ENCODE data around the gene STX18. TPM values are rescaled to one million over a fixed set of nuclear protein-coding genes. Genes with fewer than 3 reads are reported as not detected.

STX18 gene
- total and polyA plus RNA-seq, 2 donors, result 13.2 to 37.9 TPM

DNA sequence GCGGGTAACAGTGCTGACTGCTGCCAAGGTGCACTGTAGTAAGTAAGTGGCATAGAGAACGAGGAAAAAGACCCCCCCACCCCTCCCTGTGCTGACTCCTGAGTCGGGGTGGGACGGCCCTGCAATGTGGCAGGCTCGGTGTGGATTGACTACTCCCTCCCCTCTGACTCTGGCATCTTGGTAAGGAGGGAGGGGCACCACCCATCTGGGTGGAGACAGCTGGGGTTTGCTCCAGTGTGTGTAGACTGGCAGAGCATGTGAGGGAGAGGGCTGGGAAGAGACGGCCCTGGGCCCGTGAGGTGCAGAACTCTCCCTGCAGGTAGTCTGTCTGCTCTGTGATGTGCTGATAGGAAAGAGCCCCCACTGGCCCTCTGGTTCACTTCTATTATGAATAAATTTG is 124.0 kb downstream of the STX18 start:
- H3K4me1 ChIP-seq (ENCODE audit: insufficient read depth), result no peaks in the 10 kb centered on the region
- peaks cover 7% of the 10 kb centered on the region for H3K36me3 ChIP-seq (ENCODE audit: insufficient read depth)
- DNase-seq (ENCODE audit: extremely low spot score), result no peak
- no peak overlapping the region for H3K27ac ChIP-seq (ENCODE audit: low read depth)
- 66% methylated on average over 7 of the region's 7 CpGs for whole genome bisulfite sequencing
- H3K4me3 ChIP-seq (ENCODE audit: low read depth, low read length), result no peak overlapping the region

DNA sequence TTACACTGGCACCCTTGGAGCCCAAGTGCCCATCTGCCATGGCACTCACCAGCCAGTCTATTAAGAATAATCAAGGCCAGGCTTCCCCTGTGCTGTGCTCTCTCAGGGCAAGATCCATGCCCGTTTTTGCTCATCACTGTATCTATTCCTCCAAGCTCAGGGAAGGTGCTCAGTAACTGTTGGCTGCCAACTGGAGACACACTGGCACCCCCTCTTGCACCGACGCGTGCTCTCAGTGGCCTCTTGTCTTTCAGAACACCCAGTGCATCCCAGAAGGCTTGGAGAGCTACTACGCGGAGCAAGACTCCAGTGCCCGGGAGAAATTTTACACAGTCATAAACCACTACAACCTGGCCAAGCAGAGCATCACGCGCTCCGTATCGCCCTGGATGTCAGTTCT is 124.9 kb downstream of the STX18 start:
- no peak for DNase-seq (ENCODE audit: extremely low spot score)
- H3K4me1 ChIP-seq (ENCODE audit: insufficient read depth), result no peaks in the 10 kb centered on the region
- H3K4me3 ChIP-seq (ENCODE audit: low read depth, low read length), result no peak overlapping the region
- H3K36me3 ChIP-seq (ENCODE audit: insufficient read depth), result peaks cover 7% of the 10 kb centered on the region
- H3K27ac ChIP-seq (ENCODE audit: low read depth), result no peak overlapping the region
- 90% methylated on average over 11 of the region's 11 CpGs for WGBS

DNA sequence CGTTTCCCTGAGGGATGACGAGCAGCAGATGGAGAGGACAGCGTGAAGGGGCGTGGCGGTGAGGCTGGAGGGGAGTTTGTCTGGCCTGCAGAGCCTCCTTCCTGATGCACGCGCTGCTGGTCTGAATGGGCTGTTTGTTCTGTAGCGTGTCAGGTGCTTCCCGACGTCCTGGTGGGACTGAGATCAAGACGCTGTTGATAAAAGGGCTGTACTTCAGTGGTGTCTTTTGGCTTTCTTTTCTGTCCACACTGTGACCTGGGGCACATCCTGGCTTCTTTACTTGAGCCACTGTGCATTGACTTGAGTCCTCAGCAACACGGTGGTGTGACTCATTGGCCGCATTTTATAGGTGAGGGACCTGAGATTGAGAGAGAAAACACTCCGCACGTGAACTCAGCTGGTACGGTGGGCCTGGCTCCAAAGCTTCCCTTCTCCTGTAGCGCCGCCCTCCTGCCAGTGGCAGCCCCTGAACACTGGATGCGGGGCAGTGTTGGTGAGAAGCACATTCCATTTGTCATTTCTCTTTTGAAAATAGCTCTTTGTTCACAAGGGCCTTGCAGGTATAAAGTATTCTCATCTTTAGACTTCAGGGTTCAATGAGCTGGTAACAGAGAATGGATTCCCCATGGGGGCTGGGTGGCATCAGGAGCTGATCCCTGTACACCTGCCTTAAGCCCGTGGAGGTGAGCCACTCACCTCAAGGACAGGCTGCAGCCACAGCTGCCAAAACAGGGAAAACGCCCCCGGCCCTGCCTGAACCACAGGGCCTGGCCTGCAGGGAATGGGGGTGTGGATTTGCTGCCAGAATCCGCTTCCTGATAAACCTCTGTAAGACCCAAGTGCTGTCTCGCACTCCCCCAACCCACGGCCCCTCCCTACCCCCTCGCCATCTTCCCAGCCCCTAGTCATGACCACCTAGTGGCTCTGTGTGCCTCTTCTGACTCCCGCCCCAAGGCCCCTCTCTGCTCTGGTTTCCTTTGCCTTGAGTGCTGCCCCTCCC is 125.7 kb downstream of the STX18 start:
- peaks cover 4% of the 10 kb centered on the region for H3K36me3 ChIP-seq (ENCODE audit: insufficient read depth)

DNA sequence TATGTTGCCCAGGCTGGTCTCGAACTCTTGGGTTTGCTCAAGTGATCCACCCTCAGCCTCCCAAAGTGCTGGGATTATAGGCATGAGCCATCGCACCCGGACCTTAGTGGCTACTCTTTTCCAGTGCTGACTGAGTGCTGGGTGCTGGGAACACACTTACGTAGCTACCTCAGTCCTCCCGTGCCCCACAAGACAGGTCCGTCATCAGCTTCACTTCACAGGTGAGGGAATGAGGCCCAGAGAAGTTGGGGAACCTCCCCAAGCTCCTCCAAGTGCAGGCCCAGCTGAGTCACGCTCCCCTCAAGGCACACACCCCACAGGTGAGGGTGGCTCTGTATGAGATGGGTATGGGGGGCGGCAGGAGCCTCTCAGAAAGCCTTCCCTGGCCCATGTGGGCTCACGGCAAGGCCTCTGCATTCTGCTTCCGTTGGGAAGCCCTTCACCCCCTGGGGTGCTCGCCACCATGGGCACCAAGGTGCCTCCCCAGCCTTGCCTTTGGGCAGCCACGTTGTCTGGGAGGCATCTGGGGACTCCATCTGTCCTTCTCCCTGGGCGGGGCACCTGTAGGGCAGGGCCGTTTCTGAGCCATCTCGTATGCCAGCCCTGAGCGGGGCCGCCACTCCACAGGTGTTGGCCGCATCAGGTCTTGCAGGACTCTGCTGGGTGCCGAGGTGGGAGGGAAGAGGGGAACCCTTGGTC is 126.6 kb downstream of the STX18 start:
- Histone ChIP-seq H3K4me3 (ENCODE audit: low read depth, low read length) (no peak overlapping the region), H3K4me1 (ENCODE audit: insufficient read depth) (no peaks in the 10 kb centered on the region), H3K36me3 (ENCODE audit: insufficient read depth) (peaks cover 4% of the 10 kb centered on the region), H3K27ac (ENCODE audit: low read depth) (no peak overlapping the region)
- DNase-seq (ENCODE audit: extremely low spot score), result no peak
- WGBS, result 95% methylated on average over 19 of the region's 19 CpGs

More for the DNA sequence above, 125.7 kb downstream of the STX18 start:
- Histone ChIP-seq H3K4me3 (ENCODE audit: low read depth, low read length) (no peak overlapping the region), H3K4me1 (ENCODE audit: insufficient read depth) (no peaks in the 10 kb centered on the region), H3K27ac (ENCODE audit: low read depth) (no peak overlapping the region)
- 91% methylated on average over 27 of the region's 27 CpGs for WGBS
- no peak for DNase-seq (ENCODE audit: extremely low spot score)

DNA sequence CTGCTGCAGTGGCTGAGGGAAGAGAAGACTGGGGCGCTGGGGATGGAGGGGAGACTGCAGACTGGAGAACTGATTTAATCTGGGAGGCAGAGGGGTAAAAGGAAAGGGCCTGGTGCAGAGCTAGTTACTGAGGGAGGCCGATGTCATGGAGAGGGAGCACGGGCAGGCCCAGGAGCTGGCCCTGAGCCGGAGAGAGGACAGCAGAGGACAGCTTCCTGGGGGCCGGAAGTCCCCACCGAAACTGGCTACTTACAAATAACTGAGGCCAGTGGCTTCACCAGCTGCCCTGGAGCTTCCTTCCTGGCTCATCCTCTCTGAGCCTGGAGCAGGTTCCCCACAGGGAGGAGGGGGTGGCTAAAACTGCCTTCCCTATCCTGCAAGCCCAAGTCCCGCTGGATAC is 128.0 kb downstream of the STX18 start:
- WGBS, result 87% methylated on average over 7 of the region's 7 CpGs
- Histone ChIP-seq H3K27ac (ENCODE audit: low read depth) (no peak overlapping the region), H3K4me1 (ENCODE audit: insufficient read depth) (no peaks in the 10 kb centered on the region), H3K4me3 (ENCODE audit: low read depth, low read length) (no peak overlapping the region), H3K36me3 (ENCODE audit: insufficient read depth) (no peaks in the 10 kb centered on the region)
- no peak for DNase-seq (ENCODE audit: extremely low spot score)

DNA sequence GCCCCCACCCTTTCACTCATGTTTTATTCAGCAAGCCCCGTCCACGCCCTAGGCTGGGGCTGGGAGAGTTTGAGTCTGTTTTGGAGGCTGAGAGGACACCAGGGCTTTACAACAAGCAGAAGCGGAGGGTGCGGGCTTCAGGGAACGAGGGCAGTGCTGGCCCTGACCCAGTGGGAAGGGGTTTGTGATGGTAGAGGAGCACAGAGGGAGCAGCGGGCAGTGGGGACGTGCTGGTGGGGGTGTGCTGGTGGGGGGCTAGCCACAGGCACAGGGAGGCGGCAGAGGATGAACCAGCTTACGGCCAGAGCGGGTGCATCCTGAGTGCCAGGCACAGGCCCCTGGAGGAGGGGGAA is 128.5 kb downstream of the STX18 start:
- 78% methylated on average over 10 of the region's 10 CpGs for WGBS
- no peak for DNase-seq (ENCODE audit: extremely low spot score)
- H3K27ac ChIP-seq (ENCODE audit: low read depth), result no peak overlapping the region

DNA sequence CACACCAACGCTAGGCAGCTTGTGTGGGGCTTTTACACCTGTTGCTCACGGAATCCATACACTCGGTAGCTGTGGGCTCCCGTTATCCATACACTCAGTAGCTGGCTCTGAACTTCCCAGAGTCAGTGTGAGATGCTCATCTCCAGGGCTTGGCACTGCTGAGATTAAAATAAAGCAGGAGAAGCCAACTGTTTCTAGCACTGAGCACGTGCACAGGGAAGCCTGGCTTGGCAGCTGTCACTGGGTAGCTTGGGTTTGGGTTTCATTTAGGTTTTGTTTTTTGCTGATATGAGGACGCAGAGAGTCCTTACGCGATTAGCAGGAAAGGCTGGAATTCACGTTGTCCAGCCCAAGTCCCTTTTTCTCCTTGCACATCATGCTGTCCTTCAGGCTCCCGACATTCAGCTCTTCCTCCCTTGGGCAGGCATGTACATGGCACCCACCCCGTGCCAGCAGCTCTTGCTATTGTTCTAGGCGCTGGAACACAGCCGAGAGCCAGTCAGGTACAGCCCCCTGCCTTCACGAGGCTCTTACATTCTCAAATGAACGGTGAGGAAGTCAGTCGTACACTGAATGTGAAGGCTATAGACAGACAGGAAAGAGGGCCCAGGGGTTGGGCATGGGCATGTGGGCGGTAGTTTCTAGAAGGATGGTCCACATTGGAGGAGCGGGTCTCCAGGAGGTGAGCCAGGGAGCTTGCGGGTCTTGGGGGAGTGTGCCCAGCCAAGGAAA is 129.0 kb downstream of the STX18 start:
- no peak for DNase-seq (ENCODE audit: extremely low spot score)
- H3K36me3 ChIP-seq (ENCODE audit: insufficient read depth), result no peaks in the 10 kb centered on the region

More for the DNA sequence above, 128.5 kb downstream of the STX18 start:
- Histone ChIP-seq H3K36me3 (ENCODE audit: insufficient read depth) (no peaks in the 10 kb centered on the region), H3K4me1 (ENCODE audit: insufficient read depth) (no peaks in the 10 kb centered on the region), H3K4me3 (ENCODE audit: low read depth, low read length) (no peak overlapping the region)

DNA sequence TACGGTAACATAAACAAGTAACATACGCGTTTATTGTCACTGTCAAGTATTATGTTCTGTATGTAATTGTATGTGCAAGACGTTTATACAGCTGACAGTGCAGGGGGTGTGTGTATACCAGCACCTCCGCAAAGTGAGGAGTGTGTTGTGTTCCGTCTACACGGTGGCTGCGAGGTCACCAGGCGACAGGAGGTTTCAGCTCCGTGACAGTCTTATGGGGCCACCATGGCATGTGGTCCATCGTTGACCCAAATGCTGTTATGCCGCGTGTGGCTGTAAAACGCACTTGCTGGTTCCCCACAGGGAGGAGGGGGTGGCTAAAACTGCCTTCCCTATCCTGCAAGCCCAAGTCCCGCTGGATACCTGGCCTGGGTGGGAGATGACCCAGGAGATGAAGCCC is 129.9 kb downstream of the STX18 start:
- Histone ChIP-seq H3K4me3 (ENCODE audit: low read depth, low read length) (no peak overlapping the region), H3K4me1 (ENCODE audit: insufficient read depth) (no peaks in the 10 kb centered on the region), H3K36me3 (ENCODE audit: insufficient read depth) (no peaks in the 10 kb centered on the region), H3K27ac (ENCODE audit: low read depth) (no peak overlapping the region)
- no peak for DNase-seq (ENCODE audit: extremely low spot score)
- 74% methylated on average over 15 of the region's 15 CpGs for WGBS

More for the DNA sequence above, 129.0 kb downstream of the STX18 start:
- H3K4me3 ChIP-seq (ENCODE audit: low read depth, low read length), result no peak overlapping the region
- WGBS, result 77% methylated on average over 19 of the region's 19 CpGs
- no peaks in the 10 kb centered on the region for H3K4me1 ChIP-seq (ENCODE audit: insufficient read depth)
- H3K27ac ChIP-seq (ENCODE audit: low read depth), result no peak overlapping the region

DNA sequence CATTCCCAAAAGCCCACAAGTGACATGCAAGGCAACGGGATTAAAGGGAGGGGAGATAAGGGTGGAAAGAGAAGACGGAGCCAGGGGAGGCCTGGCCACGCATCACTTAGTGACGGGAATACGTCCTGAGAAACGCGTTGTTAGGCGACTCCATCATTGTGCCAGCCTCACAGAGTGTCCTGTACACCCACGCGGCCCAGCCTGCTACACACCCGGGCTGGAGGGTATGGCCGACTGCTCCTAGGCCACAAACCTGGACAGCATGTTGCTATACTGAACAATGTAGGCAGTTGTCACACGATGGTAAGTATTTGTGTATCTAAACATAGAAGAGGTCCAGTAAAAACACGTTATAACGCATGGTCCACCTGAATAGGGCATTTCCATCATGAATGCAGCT is 131.6 kb downstream of the STX18 start:
- H3K4me1 ChIP-seq (ENCODE audit: insufficient read depth), result no peaks in the 10 kb centered on the region
- no peak overlapping the region for H3K27ac ChIP-seq (ENCODE audit: low read depth)
- no peak for DNase-seq (ENCODE audit: extremely low spot score)
- 82% methylated on average over 15 of the region's 15 CpGs for WGBS
- H3K36me3 ChIP-seq (ENCODE audit: insufficient read depth), result no peaks in the 10 kb centered on the region
- H3K4me3 ChIP-seq (ENCODE audit: low read depth, low read length), result no peak overlapping the region

DNA sequence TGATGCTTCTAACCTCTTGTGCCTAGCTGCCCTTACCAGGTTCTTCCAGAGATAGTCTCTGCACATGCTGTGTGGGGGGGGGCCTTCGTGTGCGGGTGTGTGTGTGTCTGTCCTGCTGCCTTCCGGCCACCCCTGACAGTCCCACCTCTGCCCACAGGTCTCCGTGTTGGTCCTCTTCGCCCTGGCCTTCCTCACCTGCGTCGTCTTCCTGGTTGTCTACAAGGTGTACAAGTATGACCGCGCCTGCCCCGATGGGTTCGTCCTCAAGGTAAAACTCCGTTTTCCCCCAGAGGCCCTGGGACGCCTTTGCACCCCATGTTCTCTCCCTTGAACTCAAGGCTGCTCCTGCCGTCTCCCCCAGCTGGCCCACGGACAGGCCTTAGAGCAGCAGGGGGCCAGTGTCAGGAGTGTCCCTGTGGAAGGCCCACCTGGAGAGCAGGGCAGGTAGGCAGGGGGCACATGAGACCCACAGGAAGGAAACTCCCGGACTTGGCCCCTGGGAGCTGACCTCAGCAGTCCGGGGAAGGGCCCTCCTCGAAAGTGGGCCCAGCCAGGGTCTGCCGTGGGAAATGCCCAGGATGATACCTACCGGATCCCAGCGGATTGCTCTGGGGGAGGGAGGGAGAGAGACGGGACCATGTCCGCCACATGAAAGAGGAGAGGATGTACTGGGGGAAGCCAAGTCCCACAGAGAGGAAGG is 132.3 kb downstream of the STX18 start:
- no peak for DNase-seq (ENCODE audit: extremely low spot score)
- Histone ChIP-seq H3K4me3 (ENCODE audit: low read depth, low read length) (no peak overlapping the region), H3K36me3 (ENCODE audit: insufficient read depth) (no peaks in the 10 kb centered on the region), H3K4me1 (ENCODE audit: insufficient read depth) (no peaks in the 10 kb centered on the region), H3K27ac (ENCODE audit: low read depth) (no peak overlapping the region)
- WGBS, result 88% methylated on average over 23 of the region's 23 CpGs

DNA sequence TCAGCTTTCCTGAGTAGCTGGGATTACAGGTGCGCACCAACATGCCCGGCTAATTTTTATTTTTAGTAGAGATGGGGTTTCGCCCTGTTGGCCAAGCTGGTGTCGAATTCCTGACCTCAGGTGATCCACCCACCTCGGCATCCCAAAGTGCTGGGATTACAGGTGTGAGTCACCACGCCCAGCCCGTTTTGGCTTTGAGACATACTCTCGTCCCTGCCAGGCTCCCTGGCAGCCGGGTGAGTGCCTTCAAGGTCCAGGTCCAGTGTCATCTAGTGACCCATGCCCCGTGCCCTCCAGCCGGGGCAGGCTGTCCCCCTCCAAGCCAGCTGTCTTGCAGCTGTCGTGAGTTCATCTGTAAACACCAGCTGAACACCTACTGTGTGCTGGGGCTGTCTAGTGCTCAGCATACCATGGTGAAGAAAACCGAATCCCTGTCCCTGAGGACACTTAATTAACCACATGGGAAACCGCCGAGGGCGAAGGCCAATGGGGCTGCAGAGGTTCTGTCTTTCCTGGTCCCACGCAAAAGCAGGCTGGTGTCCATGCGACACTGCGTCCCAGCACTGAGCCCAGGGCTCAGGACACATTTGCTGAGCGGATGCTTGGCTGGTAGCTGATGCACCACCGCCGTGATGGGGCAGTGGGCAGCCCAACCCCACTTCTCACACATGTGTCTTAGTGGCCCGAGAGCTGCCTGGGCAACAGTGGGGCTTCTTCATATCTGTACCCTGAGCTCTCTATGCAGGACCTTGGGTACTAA is 133.1 kb downstream of the STX18 start:
- DNase-seq (ENCODE audit: extremely low spot score), result no peak
- 78% methylated on average over 23 of the region's 23 CpGs for WGBS
- H3K36me3 ChIP-seq (ENCODE audit: insufficient read depth), result no peaks in the 10 kb centered on the region

DNA sequence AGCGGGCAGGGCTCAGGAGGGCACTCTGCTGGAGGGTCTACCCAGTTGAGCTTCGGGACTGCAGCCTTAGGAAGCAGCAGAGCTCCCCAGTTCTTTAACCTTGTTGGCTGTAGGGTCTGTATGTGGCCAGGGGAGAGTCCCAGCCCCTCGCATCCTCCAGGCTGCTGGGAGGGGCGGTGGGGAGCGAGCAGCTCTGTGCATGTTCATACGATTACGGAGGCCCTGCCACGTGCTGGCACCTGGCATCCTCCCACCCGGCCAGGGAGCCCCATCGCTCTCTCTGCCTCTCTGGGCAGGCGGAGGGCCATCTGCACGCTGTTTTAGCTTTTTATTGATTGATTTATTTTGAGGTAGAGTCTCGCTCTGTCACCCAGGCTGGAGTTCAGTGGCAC is 133.7 kb downstream of the STX18 start:
- Histone ChIP-seq H3K4me3 (ENCODE audit: low read depth, low read length) (no peak overlapping the region), H3K4me1 (ENCODE audit: insufficient read depth) (no peaks in the 10 kb centered on the region), H3K27ac (ENCODE audit: low read depth) (no peak overlapping the region), H3K36me3 (ENCODE audit: insufficient read depth) (no peaks in the 10 kb centered on the region)
- DNase-seq (ENCODE audit: extremely low spot score), result no peak
- 69% methylated on average over 13 of the region's 13 CpGs for WGBS

More for the DNA sequence above, 133.1 kb downstream of the STX18 start:
- Histone ChIP-seq H3K4me3 (ENCODE audit: low read depth, low read length) (no peak overlapping the region), H3K4me1 (ENCODE audit: insufficient read depth) (no peaks in the 10 kb centered on the region), H3K27ac (ENCODE audit: low read depth) (no peak overlapping the region)

All from urinary bladder (tissue), 4 donors.